ENCODE measurements around the gene JAZF1.
"Not testable (repeated sequence)": the region's sequence is repeated elsewhere in the genome, so short reads cannot be mapped to it uniquely, and the experiment has no call there.

JAZF1 gene

DNA sequence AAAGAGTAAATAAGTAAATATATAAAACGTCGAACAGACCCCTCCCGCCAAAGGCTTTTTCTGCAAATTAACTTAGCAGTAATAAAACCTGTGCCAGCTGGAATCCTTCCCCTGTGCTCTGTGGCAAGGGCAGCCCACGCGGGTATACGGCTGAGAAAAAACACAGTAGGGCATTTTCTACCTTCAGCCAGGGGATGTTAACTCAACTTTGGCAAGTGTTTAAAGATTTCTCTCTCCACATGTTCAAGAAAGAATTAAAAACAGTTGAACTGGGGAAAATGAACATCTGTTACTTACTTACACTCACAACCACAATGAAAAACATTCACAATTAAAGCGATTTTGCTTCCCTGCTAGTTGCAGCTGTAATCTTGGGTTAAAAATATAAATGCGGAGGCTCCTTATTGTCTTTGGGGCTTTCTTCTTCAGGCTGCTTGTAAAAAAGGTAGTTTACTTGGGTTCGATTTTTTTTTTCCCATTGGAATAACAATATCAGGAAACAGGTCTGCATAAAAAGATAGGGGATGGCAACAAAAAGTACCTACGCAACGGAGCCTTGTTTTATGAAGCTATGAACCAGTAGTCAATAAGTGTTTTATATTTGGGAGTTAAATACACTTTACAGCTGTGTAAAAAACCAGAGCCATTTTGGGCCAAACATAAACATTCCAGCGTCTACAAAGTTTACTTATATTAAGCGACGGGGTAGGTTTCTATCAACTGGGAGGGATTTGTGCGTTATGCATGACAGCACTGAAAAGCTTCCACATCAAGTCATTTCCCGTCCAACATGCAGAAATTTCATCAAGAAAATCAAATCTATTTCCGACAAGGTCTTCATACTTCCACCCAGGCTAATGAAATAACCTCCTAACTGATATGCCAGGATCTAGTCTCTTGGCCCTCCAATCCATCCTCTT is 308.0 kb downstream of the JAZF1 start:
- no peak for DNase-seq (ENCODE audit: low read depth)

- no peak for DNase-seq (ENCODE audit: low read depth)
These were observed 308.7 kb downstream of the JAZF1 start for GRCh38 chr7:27871866-27872265.

- DNase-seq (ENCODE audit: low read depth) = no peak
These were observed 309.5 kb downstream of the JAZF1 start for GRCh38 chr7:27871086-27871485.

DNA sequence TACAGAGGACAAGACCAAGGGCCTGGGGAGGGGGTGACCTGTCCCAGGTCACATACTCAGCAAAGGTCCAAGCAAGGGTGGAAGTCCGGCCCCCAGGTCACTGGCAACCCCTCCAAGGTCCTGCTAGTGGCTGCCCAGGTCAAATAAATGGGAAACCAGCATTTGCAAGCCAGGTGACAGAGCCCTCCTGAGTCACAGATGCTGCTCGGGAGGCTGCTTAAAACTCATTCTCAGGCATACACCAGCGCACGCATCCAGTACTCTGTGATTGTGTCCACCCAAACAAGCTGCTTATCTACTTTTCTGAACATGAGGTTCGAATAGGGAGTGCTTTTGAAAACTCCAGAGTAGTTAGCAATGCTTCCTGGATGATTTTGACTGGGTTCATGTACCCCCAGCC is 310.0 kb downstream of the JAZF1 start:
- no peak for DNase-seq (ENCODE audit: low read depth)

DNA sequence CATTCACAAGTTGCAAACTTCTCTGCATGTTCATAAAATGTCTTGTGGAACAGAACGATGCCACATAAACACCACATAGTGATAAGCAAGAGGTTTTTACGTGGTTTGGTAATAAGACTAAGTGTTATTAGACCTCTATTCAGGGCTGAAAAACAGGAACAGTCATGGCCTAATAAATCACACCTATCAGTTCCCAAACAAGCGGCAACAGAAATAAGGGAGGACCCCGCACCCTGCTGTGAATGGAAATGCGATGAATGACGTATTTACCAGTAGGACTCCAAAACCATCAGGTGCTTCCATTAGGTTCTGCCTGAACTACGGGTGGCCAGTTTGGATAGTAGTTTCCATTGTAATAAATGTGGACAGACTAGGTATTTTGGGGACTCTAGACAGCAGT is 311.5 kb downstream of the JAZF1 start:
- DNase-seq (ENCODE audit: low read depth) = no peak

- DNase-seq (ENCODE audit: low read depth) = no peak
These were observed 312.5 kb downstream of the JAZF1 start for GRCh38 chr7:27868131-27868550.

- DNase-seq (ENCODE audit: low read depth) = no peak
These were observed 313.5 kb downstream of the JAZF1 start for GRCh38 chr7:27866828-27867672.

DNA sequence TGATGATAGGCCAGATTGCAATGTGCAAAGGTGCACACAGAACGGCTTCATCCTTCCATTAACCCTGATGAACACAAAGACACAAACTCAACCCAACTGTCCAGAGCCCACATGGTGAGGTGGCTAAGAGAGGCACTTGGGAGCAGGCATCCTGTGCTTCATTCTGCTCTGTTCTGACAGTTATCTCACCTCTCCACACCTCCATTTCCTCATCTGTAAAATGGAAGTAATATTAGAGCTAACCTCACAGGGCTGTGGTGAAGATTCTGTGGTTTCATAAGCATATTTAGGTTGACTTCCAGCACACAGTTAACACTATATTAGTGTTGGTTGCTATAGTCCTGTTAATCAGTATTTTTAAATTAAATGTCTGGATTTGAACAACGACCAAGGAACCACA is 314.3 kb downstream of the JAZF1 start:
- no peak for DNase-seq (ENCODE audit: low read depth)

- no peak for DNase-seq (ENCODE audit: low read depth)
These were observed 316.7 kb downstream of the JAZF1 start for GRCh38 chr7:27863880-27864279.

DNA sequence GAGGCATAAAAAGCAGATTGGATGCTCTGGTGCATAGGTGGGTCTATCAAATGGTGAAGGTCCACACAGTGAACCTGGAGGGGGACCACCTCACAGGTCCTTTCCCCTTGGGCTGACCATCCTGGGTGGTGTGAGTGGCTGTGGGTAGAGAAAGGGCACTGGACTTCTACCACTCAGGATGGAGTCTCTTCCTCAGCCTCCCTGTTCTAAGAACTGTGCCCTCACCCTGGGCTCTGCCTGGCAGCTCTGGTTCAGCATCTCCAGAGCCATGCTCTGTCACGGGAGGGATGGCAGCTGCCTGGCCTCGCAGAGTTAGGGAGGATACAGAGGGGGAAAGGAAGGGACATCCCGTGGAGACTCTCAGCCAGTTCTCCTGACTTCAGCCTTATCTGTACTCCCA is 318.8 kb downstream of the JAZF1 start:
- DNase-seq (ENCODE audit: low read depth) = no peak

DNA sequence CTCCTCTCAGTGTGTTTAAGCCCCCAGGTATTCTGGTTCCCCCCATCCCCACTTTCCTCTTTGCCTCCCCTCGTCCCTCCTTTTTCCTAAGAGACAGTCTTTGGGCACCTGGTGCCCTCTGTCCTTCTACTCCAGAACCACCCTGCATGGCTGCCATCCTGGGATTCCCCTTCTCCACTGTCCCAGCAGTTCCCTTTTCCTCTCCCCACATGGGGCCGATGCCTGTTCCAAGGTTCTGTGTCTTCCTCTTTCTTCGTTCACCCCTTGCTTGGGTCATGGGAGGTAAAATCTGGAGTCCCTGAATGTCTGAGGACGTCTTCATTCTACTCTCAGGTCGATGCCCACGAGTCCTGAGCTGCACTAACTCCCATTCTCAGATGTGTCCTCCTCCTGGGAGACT is 319.8 kb downstream of the JAZF1 start:
- no peak for DNase-seq (ENCODE audit: low read depth)

DNA sequence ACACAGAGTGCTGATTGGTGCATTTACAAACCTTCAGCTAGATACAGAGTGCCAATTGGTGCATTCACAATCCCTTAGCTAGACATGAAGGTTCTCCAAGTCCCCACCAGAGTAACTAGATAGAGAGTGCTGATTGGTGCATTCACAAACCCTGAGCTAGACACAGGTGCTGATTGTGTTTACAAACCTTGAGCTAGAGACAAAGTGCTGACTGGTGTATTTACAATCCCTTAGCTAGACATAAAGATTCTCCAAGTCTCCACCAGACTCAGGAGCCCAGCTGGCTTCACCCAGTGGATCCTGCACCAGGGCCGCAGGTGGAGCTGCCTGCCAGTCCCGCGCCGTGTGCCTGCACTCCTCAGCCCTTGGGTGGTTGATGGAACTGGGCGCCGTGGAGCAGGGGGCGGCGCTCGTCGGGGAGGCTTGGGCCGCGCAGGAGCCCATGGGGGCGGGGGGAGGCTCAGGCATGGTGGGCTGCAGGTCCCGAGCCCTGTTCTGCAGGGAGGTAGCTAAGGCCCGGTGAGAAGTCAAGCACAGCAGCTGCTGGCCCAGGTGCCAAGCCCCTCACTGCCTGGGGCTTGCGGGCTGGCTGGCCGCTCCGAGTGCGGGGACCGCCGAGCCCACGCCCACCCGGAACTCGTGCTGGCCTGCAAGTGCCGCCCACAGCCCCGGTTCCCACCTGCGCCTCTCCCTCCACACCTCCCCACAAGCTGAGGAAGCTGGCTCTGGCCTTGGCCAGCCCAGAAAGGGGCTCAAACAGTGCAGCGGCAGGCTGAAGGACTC is 323.7 kb downstream of the JAZF1 start:
- DNase-seq (ENCODE audit: low read depth) = not testable (repeated sequence)

GRCh38 chr7:27850531-27850930 is 330.1 kb downstream of the JAZF1 start:
- no peak for DNase-seq (ENCODE audit: low read depth)

DNA sequence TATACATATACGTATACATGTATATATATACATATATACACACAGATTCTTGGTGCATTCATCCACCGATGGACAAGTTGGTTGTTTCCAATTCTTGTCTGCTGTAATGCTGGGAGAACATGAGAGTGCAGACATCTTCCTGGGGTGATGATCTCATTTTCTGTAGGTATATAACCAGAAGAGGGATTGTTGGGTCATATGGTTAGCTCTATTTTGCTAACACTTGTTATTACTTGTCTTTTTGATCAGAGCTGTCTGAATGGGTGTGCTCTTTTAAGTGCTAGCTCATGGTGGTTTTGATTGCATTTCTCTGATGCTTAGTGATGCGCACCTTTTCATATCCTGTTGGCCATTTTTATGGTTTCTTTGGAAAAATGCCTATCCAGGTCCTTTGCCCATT is 334.2 kb downstream of the JAZF1 start:
- no peak for DNase-seq (ENCODE audit: low read depth)

DNA sequence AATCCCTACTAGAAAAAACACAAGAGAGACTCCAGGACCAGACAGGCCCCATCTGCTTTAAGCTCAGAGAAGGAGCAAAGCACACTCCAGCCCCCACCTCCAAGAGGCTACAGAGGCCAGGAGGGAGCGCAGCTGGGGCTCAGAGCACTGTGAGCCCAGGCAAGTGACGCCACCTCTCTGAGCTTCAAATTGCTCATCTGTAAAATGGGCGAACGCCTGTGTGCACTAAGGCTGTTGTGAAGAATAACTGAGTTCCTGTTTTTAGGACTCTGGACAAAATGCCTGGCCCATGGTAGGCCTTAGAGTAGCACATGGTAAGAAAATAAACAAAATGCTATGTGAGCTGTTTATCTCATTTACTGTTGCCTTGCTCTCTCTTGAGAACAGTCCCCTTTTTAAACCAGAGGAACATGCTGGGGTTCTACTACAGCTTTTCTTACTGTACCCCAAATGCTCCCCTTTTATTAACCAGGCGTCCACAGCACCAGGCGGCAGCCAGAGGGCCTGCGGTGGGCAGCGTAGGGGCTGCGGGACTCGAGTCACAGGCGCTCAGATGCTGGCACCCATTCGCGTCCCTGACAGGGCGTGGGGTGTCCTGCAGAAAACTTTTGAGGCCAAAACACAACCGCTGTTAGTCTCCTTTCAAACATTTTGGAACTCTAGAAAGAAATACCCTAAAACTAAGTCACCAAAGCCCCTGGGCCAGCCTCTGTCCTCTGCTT is 336.9 kb downstream of the JAZF1 start:
- no peak for DNase-seq (ENCODE audit: low read depth)

GRCh38 chr7:27842851-27843250 is 337.7 kb downstream of the JAZF1 start:
- no peak for DNase-seq (ENCODE audit: low read depth)

- no peak for DNase-seq (ENCODE audit: low read depth)
These were observed 338.4 kb downstream of the JAZF1 start for GRCh38 chr7:27842094-27842692.

DNA sequence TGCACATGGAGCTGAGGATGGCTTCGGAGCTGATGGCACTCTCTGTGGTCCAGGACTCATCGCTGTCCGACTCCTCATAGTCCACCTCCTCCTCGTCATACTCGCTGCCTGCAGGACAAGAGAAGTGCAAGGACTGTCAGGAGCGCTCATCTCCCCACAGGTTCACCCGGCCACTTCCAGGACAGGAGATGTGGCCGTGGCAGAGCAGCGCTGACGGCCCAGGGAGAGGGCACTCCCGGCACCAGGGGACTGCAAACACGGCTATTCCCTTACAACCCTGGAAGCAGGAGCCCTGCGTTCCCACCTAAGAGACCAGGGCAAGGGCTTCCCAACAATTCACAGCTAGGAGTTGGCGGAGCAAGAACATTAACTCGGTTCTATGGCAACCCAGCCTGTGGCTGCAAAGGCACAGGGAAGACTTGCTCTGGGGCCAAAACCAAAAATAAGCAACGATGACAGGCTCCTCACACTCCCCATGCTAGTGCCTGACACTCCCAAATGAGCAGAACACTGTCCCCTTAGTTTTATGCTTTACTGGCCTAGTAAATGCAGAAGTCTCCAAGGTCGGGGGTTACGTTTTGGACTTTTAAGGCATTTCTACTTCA is 339.7 kb downstream of the JAZF1 start:
- no peak for DNase-seq (ENCODE audit: low read depth)

GRCh38 chr7:27840313-27840712 is 340.3 kb downstream of the JAZF1 start:
- no peak for DNase-seq (ENCODE audit: low read depth)

DNA sequence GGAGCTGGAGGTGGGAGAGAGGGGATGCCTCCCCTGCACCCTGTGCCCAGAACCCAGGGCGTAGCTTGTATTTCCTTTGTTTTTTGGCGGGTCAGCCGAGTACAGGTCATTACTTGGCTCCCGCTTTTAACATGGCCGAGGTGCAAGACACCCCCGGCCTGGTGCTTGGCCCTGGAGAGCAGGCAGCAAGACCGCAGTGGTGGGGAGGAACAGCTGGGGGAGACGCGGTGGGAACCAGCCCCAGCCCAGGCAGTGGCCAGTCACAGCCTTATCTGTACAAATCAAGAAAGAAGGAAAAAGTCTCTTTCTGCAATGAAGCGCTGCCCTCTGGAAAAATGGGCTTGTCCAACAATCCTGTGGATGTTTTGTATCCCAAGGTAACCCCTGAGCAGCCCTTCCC is 341.5 kb downstream of the JAZF1 start:
- no peak for DNase-seq (ENCODE audit: low read depth)

DNA sequence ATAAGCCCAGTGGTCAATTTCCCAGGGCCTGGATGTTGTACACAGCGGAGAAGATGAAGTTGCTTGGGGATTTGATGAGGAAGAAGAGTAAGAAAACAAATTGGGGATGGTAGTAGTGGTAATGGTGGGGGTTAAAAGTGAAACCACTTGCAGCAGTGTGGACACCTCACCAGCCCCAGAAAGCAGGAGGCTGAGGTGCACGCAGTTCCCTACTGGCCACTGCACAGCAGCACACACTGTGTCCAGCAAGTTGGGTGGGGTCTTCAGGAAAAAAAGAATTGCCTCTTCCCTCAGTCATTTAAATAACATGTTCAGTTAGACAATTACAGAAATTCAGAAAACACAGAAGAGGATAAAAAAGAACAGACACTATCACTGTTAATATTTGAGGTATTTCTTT is 344.1 kb downstream of the JAZF1 start:
- no peak for DNase-seq (ENCODE audit: low read depth)
